PFSK-1 (cell line): ENCODE measurements around the gene CALML5.

Experiments used
- POLR2AphosphoS5 ChIP-seq: IDR thresholded peaks from 2 replicates; pipeline ENCODE4 v1.6.1; 2012; ENCODE audit warnings: low read depth, mild to moderate bottlenecking, control low read depth, low read length, moderate library complexity
- TAF1 ChIP-seq: IDR thresholded peaks from 2 replicates; pipeline ENCODE4 v1.6.1; 2012; ENCODE audit warnings: low read length, control low read depth, borderline replicate concordance; ENCODE audit not compliant: insufficient read depth

- no peak for TF ChIP-seq POLR2AphosphoS5
- TF ChIP-seq TAF1 = no peak
These were observed 15.0 kb upstream of the CALML5 start for GRCh38 chr10:5514226-5514850.
